HuH-7.5 (cell line): ENCODE results near the gene MBD2.
"Not testable (repeated sequence)": the region's sequence is repeated elsewhere in the genome, so short reads cannot be mapped to it uniquely, and the experiment has no call there.

Source experiments
- DNase-seq: peaks from one replicate; pipeline ENCODE4 v3.0.0; 2011; ENCODE audit warnings: low spot score

The MBD2 gene

DNA sequence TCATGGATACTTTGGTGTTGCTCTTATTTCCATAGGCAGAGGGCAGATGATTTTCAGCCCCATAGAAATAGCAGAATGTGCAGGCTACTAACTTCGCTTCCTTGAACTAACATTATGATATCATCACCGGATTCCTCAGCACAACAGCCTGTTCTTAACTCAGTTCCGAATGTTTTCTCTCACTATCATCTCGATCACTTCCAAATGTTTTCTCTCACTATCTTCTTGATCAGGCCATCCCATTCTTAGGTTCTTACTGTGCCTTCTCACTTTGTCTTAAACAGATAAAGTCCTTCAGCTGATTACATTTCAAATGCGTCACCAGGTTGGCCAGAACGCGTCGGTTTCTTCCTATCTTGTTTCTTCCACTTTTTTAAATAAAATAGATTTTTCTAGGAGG, 11.4 kb upstream of the MBD2 start:
- DNase-seq: no peak

- no peak for DNase-seq
Observed at GRCh38 chr18:54233747-54234146, 9.3 kb upstream of the MBD2 start.

DNA sequence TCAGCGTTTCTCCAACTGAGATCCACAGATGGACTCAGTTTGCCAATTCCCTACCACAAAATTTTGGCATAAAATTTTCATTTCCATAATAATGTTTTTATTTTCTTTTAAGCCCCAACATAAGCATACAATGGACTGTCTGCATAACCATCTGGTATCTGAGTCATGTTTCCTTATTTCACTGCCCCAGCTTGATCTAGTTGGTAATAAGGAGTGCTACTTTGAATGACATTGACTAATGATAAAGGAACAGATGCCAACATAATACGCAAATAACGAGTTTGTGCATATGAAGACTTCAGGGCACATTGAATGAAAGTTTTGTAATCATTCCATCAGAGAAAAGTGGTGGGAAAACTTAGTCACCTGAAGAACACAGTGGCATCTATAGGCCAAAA, 8.8 kb upstream of the MBD2 start:
- DNase-seq: no peak

GRCh38 chr18:54232485-54233227, 8.2 kb upstream of the MBD2 start:
- DNase-seq: no peak

GRCh38 chr18:54229421-54230059, 5.1 kb upstream of the MBD2 start:
- DNase-seq: no peak

DNA sequence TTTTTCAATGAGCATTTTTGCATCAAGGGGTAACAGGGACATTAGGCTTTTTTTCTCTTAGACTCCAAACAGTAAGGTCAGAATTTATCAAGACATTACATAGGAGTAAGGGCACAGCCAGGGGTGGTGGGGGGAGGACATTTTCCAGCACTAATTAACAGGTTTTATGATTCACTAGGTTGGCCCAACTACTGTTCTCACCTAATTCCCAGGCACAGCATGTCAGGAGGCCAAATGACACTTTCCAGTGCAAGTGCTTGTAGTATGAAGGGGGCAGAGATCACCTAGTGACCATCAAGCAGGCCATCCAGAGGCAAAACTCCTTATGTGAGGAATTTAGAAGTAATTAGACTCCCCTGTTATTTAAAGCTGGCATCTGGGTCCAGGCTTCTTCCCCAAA, 3.9 kb upstream of the MBD2 start:
- DNase-seq: no peak

DNA sequence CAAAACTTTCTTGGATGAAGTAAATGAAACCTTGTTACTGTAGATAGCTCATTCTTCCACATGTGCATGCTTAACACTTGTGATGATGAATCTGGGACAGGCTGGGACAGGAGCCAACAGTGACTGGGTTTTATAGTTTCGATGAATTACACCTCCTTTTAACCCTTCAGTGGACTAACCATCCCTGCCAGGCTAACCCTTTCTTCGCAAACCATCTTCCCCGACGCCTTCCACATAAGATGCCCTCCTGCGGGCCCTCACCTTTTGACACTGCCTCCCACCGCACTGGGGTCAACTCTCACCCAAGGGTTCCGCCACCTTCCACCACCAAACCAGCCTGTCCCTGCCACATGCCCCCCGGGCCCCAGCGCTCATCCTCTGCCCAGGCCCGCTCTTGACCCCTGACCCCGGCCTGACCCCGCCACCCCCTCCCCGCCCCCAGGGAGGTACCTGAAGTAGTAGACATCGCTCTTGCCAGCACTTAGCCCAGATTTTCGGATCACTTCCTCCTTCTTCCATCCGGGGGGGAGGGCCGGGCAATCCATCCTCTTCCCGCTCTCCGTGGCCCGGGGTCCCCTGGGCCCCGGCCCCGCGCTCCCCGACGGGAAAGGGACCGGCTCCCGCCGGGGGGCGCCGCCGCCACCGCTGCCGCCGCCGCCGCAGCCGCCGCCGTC, 764 bp downstream of the MBD2 start:
- no peak for DNase-seq

- no peak for DNase-seq
Observed at GRCh38 chr18:54222922-54223567, 1.4 kb downstream of the MBD2 start.

- no peak for DNase-seq
Observed at GRCh38 chr18:54220406-54220805, 4.1 kb downstream of the MBD2 start.

DNA sequence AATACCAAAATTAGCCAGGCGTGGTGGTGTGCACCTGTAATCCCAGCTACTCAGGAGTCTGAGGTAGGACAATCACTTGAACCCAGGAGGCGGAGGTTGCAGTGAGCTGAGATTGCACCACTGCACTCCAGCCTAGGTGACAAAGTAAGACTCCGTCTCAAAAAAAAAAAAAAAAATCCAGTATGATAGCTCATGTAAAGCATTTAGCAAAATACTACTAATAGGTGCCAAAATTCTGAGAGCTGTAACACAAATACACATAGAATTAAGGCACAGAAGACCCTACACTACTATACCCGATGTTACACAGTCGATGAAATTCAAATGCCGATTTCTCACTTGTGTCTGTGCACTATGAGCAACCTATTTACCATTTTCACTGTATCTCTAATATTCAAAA, 5.7 kb downstream of the MBD2 start:
- not testable (repeated sequence) for DNase-seq

DNA sequence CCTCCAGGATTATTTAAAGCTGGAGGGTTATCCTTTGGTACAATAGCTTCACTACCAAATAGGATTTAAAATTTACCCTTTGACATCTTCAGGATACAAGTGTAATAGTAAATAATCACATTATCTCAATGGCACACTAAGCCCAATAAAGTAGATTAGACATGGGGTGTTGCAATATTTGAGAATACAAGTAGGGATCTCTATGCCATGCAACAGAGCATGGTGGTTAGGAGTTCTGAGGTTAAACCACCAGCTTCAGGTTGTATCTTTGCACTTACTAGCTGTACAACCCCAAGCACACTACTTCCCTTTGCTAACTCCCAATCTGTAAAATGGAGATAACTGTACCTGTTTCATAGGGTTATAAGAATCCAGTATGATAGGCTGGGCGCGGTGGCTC, 6.2 kb downstream of the MBD2 start:
- no peak for DNase-seq

- no peak for DNase-seq
Observed at GRCh38 chr18:54217624-54218023, 6.8 kb downstream of the MBD2 start.

DNA sequence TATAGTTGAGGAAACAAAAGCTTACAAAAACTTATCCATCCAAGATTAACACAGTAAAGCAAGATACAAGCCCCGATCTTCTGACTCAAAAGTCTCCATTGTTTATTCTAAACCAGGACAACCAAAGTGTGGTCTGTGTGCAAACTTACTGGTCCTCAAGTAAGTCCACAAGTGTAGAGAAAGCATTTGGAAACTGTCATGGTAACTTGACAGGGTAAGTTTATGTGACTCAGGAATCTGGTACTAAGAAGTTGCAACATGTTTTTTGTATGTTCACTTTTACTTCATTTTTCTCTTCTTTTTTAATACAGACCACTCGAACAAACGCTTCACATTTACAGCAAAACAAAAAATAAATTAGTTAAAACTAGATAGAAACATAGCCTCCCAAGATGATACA, 9.4 kb downstream of the MBD2 start:
- no peak for DNase-seq

DNA sequence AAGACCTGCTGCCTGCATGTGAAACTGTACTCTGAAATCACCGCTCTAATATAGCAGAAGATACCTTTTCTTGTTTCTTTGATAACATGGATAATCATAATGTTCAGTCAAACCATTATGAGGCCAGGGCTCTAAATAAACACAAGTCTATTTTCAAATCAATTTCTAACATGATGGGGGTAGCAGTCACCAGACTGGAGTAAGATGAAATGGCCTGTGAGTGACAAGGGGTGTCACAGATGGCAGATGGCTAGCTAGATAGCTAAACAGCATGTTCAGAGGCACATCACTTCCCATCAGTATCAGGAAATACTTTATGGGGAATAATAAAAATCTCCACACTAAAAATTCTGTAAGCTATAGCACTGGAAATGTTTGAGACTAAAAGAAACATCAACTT, 14.0 kb downstream of the MBD2 start:
- DNase-seq: no peak

DNA sequence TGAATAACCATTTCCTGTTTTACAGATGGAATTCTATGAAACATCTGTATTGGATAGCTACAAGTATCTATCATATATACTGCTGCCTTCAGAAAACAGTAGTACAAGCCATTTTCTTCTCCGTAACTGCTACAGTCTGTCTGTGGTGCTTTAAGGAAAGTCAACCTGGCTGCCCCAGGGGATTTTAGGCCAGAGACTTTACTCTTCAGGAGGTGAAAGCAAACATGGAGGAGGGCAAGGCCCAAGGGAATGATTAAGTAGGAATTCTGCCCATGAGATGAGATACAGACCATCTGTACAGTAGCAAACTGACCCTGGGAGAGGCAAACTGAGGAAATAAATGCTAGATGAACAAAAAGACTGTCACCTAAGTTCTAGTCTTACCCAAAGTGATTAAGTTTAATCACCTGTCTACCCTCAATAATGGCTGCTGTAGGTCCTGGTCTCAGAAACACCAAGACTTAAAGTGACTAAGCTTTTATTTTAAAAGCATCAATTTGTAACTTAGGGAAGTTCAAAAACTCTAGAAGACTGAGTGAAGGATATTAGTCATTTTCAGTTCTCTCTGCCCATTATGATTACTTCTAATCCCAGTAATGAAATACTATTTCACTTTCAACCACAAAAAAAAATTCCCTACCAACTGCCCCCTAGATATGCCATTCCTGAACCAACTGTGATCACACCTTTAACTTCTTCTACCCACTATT, 14.8 kb downstream of the MBD2 start:
- no peak for DNase-seq

GRCh38 chr18:54206447-54206846, 18.0 kb downstream of the MBD2 start:
- DNase-seq: no peak

DNA sequence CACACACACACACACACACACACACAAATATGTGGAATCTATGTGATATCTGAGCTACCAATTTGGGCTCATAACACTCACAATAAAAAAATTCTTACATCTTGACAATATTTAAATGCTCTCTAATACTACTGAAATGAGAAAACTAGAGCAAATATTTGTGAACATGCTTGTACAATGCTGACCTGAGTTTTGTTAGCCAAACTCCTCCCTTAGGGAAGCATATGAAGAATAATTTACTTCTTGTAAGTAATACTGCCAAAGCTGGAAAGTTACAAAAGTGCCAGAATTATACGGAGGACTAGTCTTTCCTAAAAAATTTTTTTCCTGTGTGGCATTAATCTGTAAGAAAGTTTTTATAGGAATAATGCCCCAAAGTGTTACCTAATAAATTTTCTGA, 18.5 kb downstream of the MBD2 start:
- no peak for DNase-seq

GRCh38 chr18:54205448-54205847, 19.0 kb downstream of the MBD2 start:
- DNase-seq: not testable (repeated sequence)

DNA sequence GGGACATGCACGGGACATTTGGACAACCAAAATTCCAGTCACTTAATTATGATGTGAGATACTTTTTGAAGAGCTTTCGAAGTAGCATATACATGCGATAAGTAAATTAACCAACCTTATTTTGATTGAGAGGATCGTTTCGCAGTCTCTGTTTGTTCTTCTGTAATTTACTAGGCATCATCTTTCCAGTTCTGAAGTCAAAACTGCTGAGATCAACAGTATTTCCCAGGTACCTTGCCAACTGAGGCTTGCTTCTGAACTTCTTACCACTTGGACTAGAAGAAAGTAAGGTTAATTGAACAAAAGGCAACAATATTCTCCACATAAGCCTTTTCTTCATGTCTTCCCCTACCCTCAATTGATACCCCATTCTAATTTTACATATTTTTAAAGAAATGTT, 19.6 kb downstream of the MBD2 start:
- no peak for DNase-seq

GRCh38 chr18:54203914-54204313, 20.6 kb downstream of the MBD2 start:
- DNase-seq: no peak

- no peak for DNase-seq
Observed at GRCh38 chr18:54202851-54203250, 21.6 kb downstream of the MBD2 start.

DNA sequence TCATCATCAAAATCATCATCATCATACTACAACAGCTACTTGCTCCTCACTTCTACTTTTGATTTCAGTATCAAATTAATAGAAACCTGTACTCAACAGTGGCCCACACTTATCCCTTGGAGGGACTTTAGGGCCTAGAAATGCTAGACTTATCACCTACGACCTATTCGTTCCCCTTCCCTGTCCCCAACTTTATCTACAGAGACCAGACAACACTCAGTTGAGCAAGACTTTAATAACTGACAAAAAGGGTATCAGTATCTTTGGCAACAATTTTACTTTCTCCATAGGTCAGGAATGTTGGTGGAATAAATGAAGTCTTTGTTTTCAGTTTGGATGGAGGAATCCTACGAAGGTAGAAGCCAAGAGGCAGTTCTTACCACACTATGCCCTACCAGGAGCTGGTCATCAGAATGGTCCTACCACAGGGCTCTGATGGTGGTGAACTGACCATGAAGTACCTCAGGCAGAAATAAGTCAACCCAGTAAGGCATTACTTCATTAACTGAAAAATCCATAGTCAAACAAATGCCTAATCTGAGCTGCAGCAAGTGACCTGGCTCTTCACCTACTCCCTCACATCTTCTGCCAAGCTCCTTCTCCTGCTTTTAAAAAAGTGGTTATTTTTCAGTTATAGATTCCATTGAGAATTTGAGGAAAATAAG, 26.6 kb downstream of the MBD2 start:
- DNase-seq: no peak
